ENCODE results near the gene FMO4.
"Not testable (repeated sequence)": the region's sequence is repeated elsewhere in the genome, so short reads cannot be mapped to it uniquely, and the experiment has no call there.

The FMO4 gene

DNA sequence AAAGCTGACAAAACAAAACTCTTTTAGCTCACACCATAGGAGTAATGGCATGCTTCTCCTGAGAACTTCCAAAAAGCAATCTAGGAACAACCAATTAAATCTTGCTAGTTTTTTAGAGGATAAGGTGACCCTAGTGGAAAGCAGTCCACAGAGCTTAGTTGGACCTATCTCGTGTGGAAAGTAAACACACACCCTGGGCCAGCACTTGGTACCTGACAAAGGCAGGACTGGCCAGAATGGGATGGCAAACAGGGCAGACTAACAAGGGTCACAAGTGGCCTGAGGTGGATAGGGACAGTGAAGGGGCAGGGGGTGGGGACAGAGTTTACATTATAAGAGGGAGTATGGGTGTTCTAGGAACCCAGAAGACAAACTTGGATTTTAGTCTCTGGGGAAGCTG, 22.0 kb downstream of the FMO4 start:
- no peak for DNase-seq (ENCODE audit: low read depth)

DNA sequence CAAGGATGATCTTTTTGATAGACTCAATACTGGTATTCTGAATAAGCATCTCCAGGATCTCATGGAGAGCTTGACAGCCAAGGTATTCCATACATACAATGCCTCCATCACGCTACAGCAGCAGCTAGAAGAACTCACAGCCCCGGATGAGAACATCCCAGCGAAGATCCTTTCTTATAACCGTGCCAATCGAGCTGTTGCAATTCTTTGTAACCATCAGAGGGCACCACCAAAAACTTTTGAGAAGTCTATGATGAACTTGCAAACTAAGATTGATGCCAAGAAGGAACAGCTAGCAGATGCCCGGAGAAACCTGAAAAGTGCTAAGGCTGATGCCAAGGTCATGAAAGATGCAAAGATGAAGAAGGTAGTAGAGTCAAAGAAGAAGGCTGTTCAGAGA, 25.4 kb downstream of the FMO4 start:
- DNase-seq (ENCODE audit: low read depth): not testable (repeated sequence)

DNA sequence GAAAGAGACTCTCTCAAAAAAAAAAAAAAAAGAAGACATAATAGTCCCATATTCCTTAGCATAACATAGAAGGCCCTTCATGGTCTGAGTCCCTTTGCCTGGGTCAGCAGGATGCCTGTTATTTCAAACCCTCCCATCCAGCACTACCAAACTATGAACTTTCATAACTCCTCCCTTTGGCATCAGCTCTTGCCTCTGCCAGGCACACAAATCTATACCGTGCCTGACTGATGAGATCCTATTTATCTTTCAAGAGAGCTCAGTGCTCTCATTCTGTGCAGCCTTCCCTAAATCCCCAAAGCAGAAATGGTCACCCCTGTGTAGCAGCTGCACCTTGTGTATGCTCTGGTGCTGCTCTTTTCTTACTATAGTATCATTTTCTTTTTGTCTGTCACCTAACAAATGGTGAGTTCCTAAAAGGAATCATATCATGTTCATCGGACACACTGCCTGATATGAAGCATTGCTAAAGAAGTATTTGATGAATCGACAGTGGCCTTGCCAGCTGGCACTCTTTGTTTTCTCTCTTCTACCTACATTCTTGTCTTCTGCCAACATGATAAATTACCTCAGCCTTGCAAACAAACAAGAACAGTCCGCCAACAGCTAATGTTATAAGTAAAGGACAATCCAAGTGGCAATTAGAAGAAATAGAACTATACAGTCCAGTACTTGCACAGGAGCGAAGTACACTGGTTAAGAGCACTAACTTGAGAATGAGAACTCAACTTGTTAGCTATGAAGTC, 29.9 kb downstream of the FMO4 start:
- DNase-seq (ENCODE audit: low read depth): no peak

DNA sequence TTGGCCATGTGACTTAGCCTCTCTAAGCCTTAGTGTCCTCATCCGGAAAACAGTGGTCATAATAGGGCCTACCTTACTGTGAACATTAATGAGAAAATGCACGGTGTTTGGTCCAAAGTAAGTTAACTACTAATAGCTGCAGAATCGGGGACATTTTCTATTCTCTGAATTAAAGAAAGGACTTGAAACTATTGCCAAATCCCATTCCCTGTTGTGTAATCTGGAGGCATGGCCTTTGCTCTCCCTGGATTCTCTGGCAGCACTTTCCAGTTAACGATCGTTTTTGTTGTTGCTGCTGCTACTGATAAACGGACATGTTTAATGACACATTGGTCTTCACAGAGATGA, 30.5 kb downstream of the FMO4 start:
- DNase-seq (ENCODE audit: low read depth): no peak

DNA sequence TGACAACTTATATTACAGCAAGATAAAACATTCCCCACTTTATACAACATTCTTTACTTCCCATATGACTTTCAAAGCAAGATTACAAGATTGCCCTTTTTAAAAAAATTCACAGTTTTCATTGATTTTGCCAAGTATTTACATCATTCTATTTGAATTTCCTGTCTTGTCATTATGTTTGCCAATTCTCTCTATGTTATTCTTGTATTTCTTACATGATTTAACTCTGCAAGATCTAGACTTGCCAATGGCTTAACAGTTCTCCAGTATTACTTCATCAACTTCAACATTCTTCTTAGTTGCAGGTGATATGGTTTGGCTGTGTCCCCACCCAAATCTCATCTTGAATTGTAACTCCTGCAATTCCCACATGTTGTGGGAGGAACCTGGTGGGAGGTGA, 31.6 kb downstream of the FMO4 start:
- DNase-seq (ENCODE audit: low read depth): no peak

DNA sequence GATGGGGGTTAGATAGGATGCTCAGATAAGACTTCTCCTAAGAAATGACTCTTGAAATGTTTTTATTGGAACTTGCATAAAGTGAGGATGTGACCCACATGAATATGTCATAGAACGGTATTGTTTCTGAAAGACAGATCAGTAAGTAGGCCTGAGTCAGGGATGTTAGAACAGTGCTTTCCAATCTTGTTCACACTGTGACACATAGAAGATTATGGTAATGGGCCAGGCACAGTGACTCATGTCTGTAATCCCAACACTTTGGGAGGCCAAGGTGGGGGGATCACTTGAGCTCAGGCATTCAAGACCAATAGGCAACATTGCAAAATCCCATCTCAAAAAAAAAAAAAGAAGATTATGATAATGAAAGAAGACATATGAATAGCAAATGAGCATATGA, 32.9 kb downstream of the FMO4 start:
- DNase-seq (ENCODE audit: low read depth): no peak

DNA sequence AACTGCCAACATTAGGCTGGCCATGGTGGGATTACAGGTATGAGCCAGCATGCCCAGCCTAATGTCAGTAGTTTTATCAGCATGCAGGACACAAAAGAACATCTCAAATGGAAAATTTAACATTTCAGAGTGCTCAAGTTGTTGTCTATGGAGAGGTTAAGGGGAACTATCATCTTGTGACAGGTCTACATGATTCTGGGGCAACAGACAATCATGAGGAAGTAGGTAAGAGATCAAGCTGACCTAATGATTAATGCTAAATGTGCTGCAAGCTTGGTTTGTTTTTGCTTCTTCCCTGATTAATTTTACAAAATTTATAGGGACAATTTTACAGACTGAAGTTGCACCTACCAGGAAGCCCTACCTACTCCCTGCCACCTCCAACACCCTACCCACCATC, 36.6 kb downstream of the FMO4 start:
- no peak for DNase-seq (ENCODE audit: low read depth)

DNA sequence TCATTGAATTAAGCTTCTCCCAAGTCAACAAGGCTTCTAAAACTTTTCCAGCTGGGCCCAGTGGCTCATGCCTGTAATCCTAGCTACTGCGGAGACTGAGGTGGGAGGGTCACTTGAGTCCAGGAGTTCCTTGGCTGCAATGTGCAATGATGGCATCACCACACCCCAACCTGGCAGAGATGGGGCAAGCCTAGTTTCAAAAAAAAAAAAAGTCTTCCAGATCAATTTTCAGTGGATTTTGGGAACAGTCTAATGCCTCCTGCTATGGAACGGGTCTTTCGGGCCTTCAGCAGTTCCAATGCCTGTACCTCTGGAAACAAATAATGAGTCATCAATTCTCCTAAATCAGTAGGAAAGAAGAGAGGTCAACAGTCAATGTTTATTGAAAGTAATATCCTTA, 38.0 kb downstream of the FMO4 start:
- no peak for DNase-seq (ENCODE audit: low read depth)

DNA sequence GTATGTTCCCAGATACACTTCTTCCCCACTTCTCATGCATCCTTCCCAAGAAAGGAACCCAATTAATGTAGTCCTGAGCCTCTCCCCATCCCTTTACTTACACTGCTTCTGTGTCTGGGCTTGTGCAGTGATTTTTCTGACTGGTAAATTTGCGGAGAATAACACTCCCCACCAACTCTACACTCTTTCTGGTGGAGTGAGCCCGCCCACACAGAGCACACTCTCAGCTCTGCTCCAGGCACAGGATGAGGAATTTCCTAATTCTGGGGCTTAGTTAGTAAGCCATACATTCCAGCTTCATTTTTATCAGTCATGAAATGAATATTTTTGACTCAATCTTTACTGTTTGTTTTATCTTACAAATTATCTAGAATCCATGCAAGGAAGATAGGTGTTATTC, 38.6 kb downstream of the FMO4 start:
- DNase-seq (ENCODE audit: low read depth): no peak

DNA sequence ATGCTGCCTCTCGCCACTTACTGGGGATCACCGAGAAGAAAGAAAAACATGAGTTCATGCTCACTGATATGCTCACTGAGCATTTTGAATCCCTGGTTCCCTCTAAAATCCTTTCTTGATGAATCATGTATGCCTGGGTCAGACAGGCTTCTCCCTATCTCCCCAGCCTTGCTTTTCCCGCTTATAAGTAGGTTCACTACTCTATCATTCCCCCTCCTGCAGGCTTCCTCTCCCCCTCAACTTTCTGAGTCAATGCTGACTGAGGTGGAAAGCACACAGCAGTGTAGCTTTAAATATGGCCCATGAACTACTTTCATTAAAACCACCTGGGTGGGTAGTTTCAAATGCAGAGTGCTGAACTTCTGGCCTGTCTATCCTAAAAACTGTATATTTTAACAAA, 41.7 kb downstream of the FMO4 start:
- DNase-seq (ENCODE audit: low read depth): no peak

DNA sequence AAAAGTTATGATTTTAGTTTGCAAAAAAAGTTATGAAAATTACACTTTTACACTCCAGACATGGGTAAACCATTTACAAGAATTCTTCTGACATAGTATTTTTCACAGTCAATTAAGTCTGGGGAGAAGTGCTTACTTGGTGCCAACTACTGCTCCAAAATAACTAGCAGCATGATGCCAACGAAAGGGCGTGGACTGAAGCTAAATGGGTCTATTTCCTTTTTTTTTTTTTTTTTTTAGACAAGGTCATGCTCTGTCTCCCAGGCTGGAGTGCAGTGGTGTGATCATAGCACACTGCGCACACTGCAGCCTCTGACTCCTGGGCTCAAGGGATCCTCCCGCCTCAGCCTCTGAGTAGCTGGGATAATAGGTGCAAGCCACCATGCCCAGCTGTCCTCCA, 43.2 kb downstream of the FMO4 start:
- no peak for DNase-seq (ENCODE audit: low read depth)

DNA sequence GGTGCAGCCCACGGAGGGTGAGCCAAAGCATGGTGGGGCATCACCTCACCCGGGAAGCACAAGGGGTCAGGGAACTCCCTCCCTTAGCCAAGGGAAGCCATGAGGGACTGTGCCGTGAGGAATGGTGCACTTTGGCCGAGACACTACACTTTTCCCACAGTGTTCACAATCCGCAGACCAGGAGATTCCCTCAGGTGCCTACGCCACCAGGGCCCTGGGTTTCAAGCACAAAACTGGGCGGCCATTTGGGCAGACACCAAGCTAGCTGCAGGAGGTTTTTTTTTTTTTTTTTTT, 45.3 kb downstream of the FMO4 start:
- DNase-seq (ENCODE audit: low read depth): not testable (repeated sequence)

DNA sequence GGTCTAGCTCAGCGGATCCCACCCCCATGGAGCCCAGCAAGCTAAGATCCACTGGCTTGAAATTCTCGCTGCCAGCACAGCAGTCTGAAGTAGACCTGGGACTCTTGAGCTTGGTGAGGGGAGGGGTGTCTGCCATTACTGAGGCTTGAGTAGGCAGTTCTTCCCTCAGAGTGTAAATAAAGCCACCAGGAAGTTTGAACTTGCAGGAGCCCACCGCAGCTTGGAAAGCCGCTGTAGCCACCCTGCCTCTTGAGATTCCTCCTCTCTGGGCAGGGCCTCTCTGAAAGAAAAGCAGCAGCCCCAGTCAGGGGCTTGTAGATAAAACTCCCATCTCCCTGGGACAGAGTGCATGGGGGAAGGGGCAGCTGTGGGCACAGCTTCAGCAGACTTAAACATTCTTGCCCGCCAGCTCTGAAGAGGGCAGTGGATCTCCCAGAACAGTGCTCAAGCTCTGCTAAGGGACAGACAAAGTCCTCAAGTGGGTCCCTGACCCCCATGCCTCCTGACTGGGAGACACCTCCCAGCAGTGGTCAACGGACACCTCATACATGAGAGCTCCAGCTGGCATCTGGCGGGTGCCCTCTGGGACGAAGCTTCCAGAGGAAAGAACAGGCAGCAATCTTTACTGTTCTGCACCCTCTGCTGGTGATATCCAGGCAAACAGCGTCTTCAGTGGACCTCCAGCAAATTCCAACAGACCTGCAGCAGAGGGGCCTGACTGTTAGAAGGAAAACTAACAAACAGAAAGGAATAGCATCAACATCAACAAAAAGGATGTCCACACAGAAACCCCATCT, 45.9 kb downstream of the FMO4 start:
- DNase-seq (ENCODE audit: low read depth): not testable (repeated sequence)

DNA sequence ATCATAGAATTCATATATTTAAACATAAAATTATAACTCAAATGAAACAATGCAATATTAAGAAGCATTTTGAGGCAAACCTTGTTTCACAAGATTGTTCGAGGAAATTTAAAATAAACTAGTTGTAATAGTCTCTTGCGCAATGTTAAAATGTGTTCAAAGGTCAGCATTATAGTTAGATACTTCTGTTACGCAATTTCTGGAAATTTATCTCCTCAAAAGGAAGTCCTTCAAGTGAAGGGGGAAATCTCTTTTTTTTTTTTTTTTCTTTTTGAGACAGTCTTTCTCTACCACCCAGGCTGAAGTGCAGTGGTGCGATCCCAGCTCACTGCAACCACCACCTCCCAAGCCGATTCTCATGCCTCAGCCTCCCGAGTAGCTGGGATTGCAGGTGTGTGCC, 52.1 kb downstream of the FMO4 start:
- no peak for DNase-seq (ENCODE audit: low read depth)

DNA sequence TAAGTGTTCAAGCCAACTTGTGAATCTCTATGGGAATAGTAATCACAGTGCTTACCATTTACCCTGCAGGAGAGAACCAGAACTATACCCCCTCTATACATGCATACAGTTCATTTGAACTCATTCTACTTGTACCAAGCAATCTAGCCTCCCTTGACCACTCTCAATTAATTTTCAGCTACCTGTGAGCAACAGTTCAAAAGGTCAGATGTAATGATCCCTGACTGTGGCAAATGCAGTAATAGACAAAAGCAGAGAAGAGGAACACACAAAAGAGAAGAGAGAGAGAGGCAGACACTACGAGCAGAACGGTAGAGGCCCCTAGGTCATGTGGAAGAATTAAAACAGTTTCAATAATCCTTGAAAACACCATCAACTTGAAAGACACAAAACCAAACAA, 52.8 kb downstream of the FMO4 start:
- no peak for DNase-seq (ENCODE audit: low read depth)

DNA sequence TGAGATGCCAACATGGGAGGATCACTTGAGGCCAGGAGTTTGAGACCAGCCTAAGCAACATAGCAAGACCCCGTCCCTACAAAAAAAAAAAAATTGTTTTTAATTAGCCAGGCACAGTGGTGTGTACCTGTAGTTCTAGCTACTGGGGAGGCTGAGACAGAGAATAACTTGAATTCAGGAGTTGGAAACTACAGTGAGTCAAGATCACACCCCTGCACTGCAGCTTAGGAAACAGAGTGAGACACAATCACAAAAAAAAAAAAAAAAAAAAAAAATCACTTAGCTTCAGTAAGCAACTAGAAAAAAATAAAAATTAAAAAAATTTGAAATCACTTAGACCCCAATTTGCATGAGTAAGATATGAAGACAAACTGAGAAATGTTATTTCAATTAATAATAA, 53.5 kb downstream of the FMO4 start:
- DNase-seq (ENCODE audit: low read depth): no peak

DNA sequence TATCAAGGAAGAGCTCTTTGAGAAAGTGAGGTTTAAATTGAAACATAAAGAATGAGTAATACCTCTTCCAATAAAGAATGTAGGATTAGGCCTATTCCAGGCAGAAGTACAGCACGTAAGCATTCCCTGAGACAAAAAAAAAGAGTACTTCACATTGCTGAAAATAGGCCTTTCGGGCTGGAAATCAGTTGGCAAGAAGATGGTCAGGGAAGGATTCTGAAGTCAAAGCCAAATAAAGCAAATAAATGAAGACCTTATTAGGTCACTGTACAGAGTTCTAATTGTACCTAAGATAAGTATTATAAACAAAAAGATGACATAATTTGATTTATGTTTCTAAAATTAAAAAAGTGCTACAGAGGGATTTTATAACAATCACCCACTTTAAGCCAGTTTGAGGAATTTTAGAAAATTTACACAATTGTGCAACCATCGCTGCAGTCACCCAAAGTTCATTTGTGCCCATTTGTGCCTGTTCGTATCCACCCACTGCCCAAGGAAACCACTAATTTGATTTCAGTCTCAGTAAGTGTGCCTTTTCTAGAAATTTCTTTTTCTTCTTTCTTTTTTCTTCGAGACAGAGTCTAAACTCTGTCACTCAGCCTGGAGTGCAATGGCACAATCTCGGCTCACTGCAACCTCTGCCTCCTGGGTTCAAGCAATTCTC, 58.6 kb downstream of the FMO4 start:
- DNase-seq (ENCODE audit: low read depth): no peak

DNA sequence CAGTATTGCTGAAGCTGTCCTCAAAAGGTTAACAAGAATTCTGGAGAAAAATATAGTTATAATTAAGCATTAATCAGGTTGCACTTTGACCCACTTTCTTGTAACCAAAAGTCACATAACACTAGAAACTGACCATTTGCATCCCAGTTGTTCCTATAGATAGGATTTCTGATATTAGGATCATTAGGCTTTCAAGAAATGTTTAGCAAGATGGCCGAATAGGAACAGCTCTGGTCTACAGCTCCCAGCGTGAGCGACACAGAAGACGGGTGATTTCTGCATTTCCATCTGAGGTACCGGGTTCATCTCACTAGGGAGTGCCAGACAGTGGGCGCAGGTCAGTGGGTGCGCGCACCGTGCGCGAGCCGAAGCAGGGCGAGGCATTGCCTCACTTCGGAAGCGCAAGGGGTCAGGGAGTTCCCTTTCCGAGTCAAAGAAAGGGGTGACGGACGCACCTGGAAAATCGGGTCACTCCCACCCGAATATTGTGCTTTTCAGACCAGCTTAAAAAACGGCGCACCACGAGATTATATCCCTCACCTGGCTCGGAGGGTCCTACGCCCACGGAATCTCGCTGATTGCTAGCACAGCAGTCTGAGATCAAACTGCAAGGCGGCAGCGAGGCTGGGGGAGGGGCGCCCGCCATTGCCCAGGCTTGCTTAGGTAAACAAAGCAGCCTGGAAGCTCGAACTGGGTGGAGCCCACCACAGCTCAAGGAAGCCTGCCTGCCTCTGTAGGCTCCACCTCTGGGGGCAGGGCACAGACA, 59.6 kb downstream of the FMO4 start:
- not testable (repeated sequence) for DNase-seq (ENCODE audit: low read depth)

DNA sequence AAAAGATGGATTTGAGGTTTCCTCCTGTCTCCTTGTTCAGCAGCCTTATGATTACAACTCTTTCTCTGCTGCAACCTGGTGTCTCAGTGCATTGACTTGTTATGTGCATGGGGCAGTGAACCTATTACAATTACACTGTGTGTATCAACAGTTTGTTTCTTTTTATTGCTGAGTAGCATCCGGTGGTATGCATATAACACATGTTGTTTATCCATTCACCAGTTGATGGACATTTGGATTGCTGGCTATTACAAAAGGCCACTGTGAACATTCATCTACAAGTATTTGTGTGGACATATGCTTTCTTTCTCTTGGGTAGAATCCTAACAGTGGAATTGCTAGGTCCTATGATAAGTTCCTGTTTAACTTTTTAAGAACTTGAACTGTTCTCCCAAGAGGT, 65.9 kb downstream of the FMO4 start:
- no peak for DNase-seq (ENCODE audit: low read depth)

DNA sequence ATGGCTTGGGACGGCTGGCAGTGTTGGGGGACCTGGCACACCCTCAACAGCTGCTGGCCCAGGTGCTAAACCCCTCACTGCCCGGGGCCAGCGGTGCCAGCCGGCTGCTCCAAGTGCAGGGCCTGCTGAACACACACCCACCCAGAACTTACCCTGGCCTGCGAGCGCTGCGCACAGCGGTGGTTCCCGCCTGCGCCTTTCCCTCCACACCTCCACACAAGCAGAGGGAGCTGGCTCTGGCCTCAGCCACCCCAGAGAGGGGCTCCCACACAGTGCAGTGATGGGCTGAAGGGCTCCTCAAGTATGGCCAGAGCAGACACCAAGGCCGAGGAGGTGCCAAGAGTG, 67.9 kb downstream of the FMO4 start:
- no peak for DNase-seq (ENCODE audit: low read depth)

DNA sequence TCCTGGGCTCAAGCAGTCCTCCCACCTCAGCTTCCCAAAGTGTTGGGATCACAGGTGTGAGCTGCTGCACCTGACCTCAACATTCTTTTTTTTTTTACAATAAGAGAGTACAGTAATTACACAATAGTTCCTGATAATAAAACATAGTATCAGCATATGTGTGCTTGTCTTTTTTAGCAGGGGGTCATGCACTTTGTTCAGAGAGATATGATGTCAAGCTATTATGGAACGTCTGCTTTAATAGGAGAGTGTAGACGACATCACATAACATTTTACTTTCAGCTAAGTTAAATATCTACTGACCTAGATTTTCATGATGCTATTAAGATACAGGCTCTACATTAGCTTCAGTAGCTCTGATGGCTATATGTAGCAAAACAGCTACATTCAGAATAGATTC, 70.5 kb downstream of the FMO4 start:
- no peak for DNase-seq (ENCODE audit: low read depth)

DNA sequence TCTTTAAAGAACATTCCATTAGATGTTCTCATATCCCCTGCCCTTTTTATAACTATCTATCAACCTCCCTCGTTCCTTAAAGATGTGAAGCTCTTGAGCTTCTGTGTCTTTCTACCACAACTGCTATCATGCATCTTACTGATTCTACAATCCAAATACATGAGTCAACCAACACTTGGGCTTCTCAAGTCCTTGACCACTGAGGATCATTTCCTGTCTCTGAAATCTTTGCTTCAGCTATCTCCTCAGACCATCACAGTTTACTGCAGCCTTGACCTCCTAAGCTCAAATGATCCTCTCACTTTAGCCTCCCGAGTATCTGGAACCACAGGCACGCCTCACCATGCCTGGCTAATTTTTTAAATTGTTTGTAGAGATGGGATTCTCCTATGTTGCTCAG, 75.2 kb downstream of the FMO4 start:
- no peak for DNase-seq (ENCODE audit: low read depth)

DNA sequence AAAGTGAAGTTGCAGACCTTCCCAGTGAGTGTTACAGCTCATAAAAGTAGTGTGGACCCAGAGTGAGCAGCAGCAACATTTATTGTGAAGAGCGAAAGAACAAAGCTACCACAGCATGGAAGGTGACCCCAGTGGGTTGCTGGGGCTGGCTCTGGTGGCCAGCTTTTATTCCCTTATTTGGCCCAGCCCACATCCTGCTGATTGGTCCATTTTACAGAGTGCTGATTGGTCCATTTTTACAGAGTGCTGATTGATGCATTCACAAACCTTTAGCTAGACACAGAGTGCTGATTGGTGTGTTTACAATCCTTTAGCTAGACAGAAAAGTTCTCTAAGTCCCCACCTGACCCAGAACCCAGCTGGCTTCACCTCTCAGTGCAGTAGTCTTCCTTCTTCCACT, 76.8 kb downstream of the FMO4 start:
- DNase-seq (ENCODE audit: low read depth): not testable (repeated sequence)
